H1 (cell line): ENCODE results near the gene LRRC56. TPM values are rescaled to one million over a fixed set of nuclear protein-coding genes. Genes with fewer than 3 reads are reported as not detected.
A peak's percentile ranks its signal among the peaks of the same experiment; 100 is the strongest.

Experiments
- CTCF ChIA-PET: fragments of 300-600 bp; sonication (Branson Sonifier 250); formaldehyde crosslinking; loops from one replicate; lab custom pipeline; 2021; ENCODE audit not compliant: partially characterized antibody; lab: Charles Lee
- POLR2A ChIA-PET: fragments of 300-600 bp; sonication (Branson Sonifier 250); formaldehyde crosslinking; loops from one replicate; lab custom pipeline; 2021; ENCODE audit warnings: inconsistent platforms; ENCODE audit not compliant: partially characterized antibody; lab: Charles Lee
- DNase-seq, 2 experiments: peaks; one replicate each; pipeline versions ENCODE4 v3.0.0 to v3.0.0-alpha.2; 2010 to 2022; ENCODE audit warnings: low spot score in 2 of 2, low read depth in 1 of 2, mixed read lengths in 1 of 2
- FAIRE-seq: peaks from 2 replicates; lab custom pipeline; 2011; peaks lifted over from hg19 to GRCh38; lab: Jason Lieb, UNC
- H2AFZ ChIP-seq: 2 replicates; pipeline ENCODE4 v1.8.1; 2012; ENCODE audit warnings: low read length, inconsistent platforms
- H2AK5ac ChIP-seq: 2 replicates; pipeline ENCODE4 v1.6.1; 2013; ENCODE audit warnings: low read depth, low read length
- H2BK120ac ChIP-seq: replicated peaks from 2 replicates; pipeline ENCODE3; 2013; ENCODE audit warnings: low read depth, low read length, inconsistent platforms
- H2BK12ac ChIP-seq: 2 replicates; pipeline ENCODE4 v1.6.1; 2013; ENCODE audit warnings: low read depth, low read length
- H2BK15ac ChIP-seq: 2 replicates; pipeline ENCODE4 v1.6.1; 2013; ENCODE audit warnings: low read length
- H2BK20ac ChIP-seq: 2 replicates; pipeline ENCODE4 v1.6.1; 2013; ENCODE audit warnings: low read length
- H2BK5ac ChIP-seq: 2 replicates; pipeline ENCODE4 v1.6.1; 2013; ENCODE audit warnings: low read depth, low read length
- H3K14ac ChIP-seq: 2 replicates; pipeline ENCODE4 v1.6.1; 2013; ENCODE audit warnings: inconsistent platforms; ENCODE audit not compliant: insufficient read length
- H3K18ac ChIP-seq: 2 replicates; pipeline ENCODE4 v1.6.1; 2013; ENCODE audit warnings: low read length; ENCODE audit errors: extremely low read depth
- H3K23ac ChIP-seq: 2 replicates; pipeline ENCODE4 v1.6.1; 2013; ENCODE audit warnings: inconsistent platforms; ENCODE audit not compliant: insufficient read length
- H3K23me2 ChIP-seq: 2 replicates; pipeline ENCODE4 v1.6.1; 2013; ENCODE audit warnings: low read depth, low read length
- H3K27ac ChIP-seq: 2 replicates; pipeline ENCODE4 v1.6.1; 2011; ENCODE audit warnings: low read depth, low read length, inconsistent platforms
- H3K27me3 ChIP-seq, 4 experiments: replicated peaks in 1 of 4; 1 replicate in 1 of 4; 2 replicates in 3 of 4; pipeline versions ENCODE4 v1.6.1 to v1.8.1; 2011 to 2013; ENCODE audit warnings: low read length in 3 of 4, mild to moderate bottlenecking in 3 of 4, inconsistent platforms in 2 of 4, mixed read lengths in 2 of 4, moderate library complexity in 1 of 4; ENCODE audit not compliant: control insufficient read depth in 3 of 4, insufficient read depth in 3 of 4; ENCODE audit errors: extremely low read depth in 1 of 4
- H3K36me3 ChIP-seq, 4 experiments: 2 replicates each; pipeline versions ENCODE4 v1.6.1 to v1.8.1; 2011 to 2013; ENCODE audit warnings: mild to moderate bottlenecking in 4 of 4, low read length in 3 of 4, moderate library complexity in 2 of 4, control low read depth in 1 of 4, inconsistent platforms in 1 of 4; ENCODE audit not compliant: insufficient read depth in 4 of 4, control insufficient read depth in 2 of 4
- H3K4ac ChIP-seq: replicated peaks from 2 replicates; pipeline ENCODE3; 2013; ENCODE audit warnings: low read length, low read depth, mixed read lengths, inconsistent platforms; ENCODE audit not compliant: insufficient read length
- H3K4me1 ChIP-seq, 4 experiments: replicated peaks in 1 of 4; 1 replicate in 1 of 4; 2 replicates in 3 of 4; pipeline versions ENCODE4 v1.6.1 to v1.8.1; 2011 to 2013; ENCODE audit warnings: low read length in 3 of 4, inconsistent platforms in 2 of 4, mixed read lengths in 1 of 4; ENCODE audit not compliant: insufficient read depth in 4 of 4, control insufficient read depth in 3 of 4
- H3K4me2 ChIP-seq, 2 experiments: 2 replicates each; pipeline versions ENCODE4 v1.6.1 to v1.8.1; 2011 to 2013; ENCODE audit warnings: low read depth in 2 of 2, low read length in 2 of 2, control low read depth in 1 of 2, inconsistent platforms in 1 of 2, mild to moderate bottlenecking in 1 of 2; ENCODE audit not compliant: insufficient read depth in 1 of 2
- H3K4me3 ChIP-seq, 4 experiments: fragments of 200-600, 300-600 bp in 1 of 4; sonication (generic), shearing (Covaris generic), sonication (Bioruptor Twin) in 1 of 4; 2 replicates each; pipeline versions ENCODE4 v1.5.1 to v1.8.1; 2011 to 2016; ENCODE audit warnings: low read length in 4 of 4, low read depth in 3 of 4, control low read depth in 2 of 4, inconsistent platforms in 2 of 4, mild to moderate bottlenecking in 2 of 4, mixed read lengths in 1 of 4, moderate library complexity in 1 of 4; ENCODE audit not compliant: insufficient read depth in 2 of 4; ENCODE audit errors: extremely low read depth in 1 of 4
- H3K56ac ChIP-seq: replicated peaks from 2 replicates; pipeline ENCODE3; 2013; ENCODE audit warnings: low read depth, mild to moderate bottlenecking, mixed read lengths, low read length, inconsistent platforms; ENCODE audit not compliant: insufficient read length
- H3K79me1 ChIP-seq: 2 replicates; pipeline ENCODE4 v1.6.1; 2013; ENCODE audit warnings: low read depth, low read length, control low read depth
- H3K79me2 ChIP-seq, 2 experiments: 2 replicates each; pipeline versions ENCODE4 v1.6.1 to v1.8.1; 2012 to 2013; ENCODE audit warnings: low read length in 2 of 2, mild to moderate bottlenecking in 2 of 2, inconsistent platforms in 1 of 2; ENCODE audit not compliant: insufficient read depth in 2 of 2, control insufficient read depth in 1 of 2
- H3K9ac ChIP-seq, 4 experiments: replicated peaks in 1 of 4; 1 replicate in 1 of 4; 2 replicates in 3 of 4; pipeline versions ENCODE4 v1.6.1 to v1.8.1; 2011 to 2013; ENCODE audit warnings: low read depth in 3 of 4, low read length in 3 of 4, control low read depth in 2 of 4, mild to moderate bottlenecking in 2 of 4, moderate library complexity in 2 of 4, inconsistent platforms in 1 of 4; ENCODE audit errors: extremely low read depth in 1 of 4
- H3K9me3 ChIP-seq, 2 experiments: 2 replicates each; pipeline versions ENCODE4 v1.6.1 to v1.8.1; 2012 to 2013; ENCODE audit warnings: mild to moderate bottlenecking in 2 of 2, moderate library complexity in 2 of 2, control low read depth in 1 of 2, inconsistent platforms in 1 of 2, low read depth in 1 of 2, low read length in 1 of 2, mixed read lengths in 1 of 2; ENCODE audit not compliant: insufficient read depth in 2 of 2
- H4K20me1 ChIP-seq, 2 experiments: replicated peaks in 1 of 2; 2 replicates each; pipeline versions ENCODE3 to v1.8.1; 2011 to 2013; ENCODE audit warnings: inconsistent platforms in 2 of 2, low read length in 2 of 2, mild to moderate bottlenecking in 1 of 2; ENCODE audit not compliant: insufficient read depth in 2 of 2, control insufficient read depth in 1 of 2
- H4K5ac ChIP-seq: 2 replicates; pipeline ENCODE4 v1.6.1; 2013; ENCODE audit warnings: low read length, low read depth, mixed read lengths, inconsistent platforms; ENCODE audit not compliant: insufficient read length
- H4K8ac ChIP-seq: 2 replicates; pipeline ENCODE4 v1.8.0; 2013; ENCODE audit warnings: mild to moderate bottlenecking, moderate library complexity, low read length, inconsistent platforms; ENCODE audit not compliant: insufficient read depth; ENCODE audit errors: extremely low read depth
- H4K91ac ChIP-seq: replicated peaks from 2 replicates; pipeline ENCODE3; 2013; ENCODE audit warnings: low read length, mixed read lengths, inconsistent platforms; ENCODE audit not compliant: insufficient read length
- CHD1 ChIP-seq: IDR thresholded peaks from 2 replicates; pipeline ENCODE4 v1.6.1; 2012; ENCODE audit warnings: low read depth, low read length, improper control_type of control experiment
- CHD2 ChIP-seq: IDR thresholded peaks from 2 replicates; pipeline ENCODE4 v1.6.1; 2012; ENCODE audit warnings: low read length, improper control_type of control experiment
- EP300 ChIP-seq, 2 experiments: IDR thresholded peaks; 1 replicate in 1 of 2; 2 replicates in 1 of 2; pipeline ENCODE4 v1.6.1; 2011 to 2012; ENCODE audit warnings: low read depth in 2 of 2, low read length in 2 of 2, mild to moderate bottlenecking in 2 of 2, borderline replicate concordance in 1 of 2, inconsistent platforms in 1 of 2, moderate library complexity in 1 of 2
- EZH2 ChIP-seq: fragments of 200-600 bp; sonication (generic); IDR thresholded peaks from 2 replicates; pipeline ENCODE4 v1.7.1; 2012; ENCODE audit warnings: low read depth, mild to moderate bottlenecking, moderate library complexity, low read length, inconsistent platforms; ENCODE audit not compliant: severe bottlenecking
- HDAC2 ChIP-seq, 2 experiments: fragments of 300-600 bp in 1 of 2; sonication (generic) in 1 of 2; IDR thresholded peaks; 2 replicates each; pipeline ENCODE4 v1.6.1; 2011 to 2012; ENCODE audit warnings: low read depth in 2 of 2, low read length in 2 of 2, mild to moderate bottlenecking in 2 of 2, moderate library complexity in 2 of 2, borderline replicate concordance in 1 of 2, inconsistent platforms in 1 of 2
- JUND ChIP-seq: IDR thresholded peaks from 2 replicates; pipeline ENCODE4 v1.6.1; 2011; ENCODE audit warnings: mild to moderate bottlenecking, improper control_type of control experiment, low read length
- KDM1A ChIP-seq: fragments of 200-600, 300-600 bp; sonication (generic); IDR thresholded peaks from 2 replicates; pipeline ENCODE4 v1.7.1; 2016; ENCODE audit warnings: mild to moderate bottlenecking, low read length, borderline replicate concordance
- PHF8 ChIP-seq: fragments of 200-600 bp; sonication (generic); conservative IDR thresholded peaks from 2 replicates; pipeline ENCODE4 v1.7.1; 2012; ENCODE audit warnings: low read depth, mild to moderate bottlenecking, inconsistent platforms, low read length, moderate library complexity
- POLR2AphosphoS5 ChIP-seq: IDR thresholded peaks from 2 replicates; pipeline ENCODE4 v1.6.1; 2011; ENCODE audit warnings: low read depth, low read length
- SP1 ChIP-seq: IDR thresholded peaks from 2 replicates; pipeline ENCODE4 v1.6.1; 2011; ENCODE audit warnings: low read depth, low read length
- WGBS, 2 experiments: shearing (Covaris generic) in 1 of 2; methylation state at CpG; one replicate each; pipeline versions ENCODE4 v1.1.6 to v1.1.7; 2013 to 2015; ENCODE audit warnings: low lambda C conversion rate in 2 of 2, mixed read lengths in 2 of 2, inconsistent platforms in 1 of 2, low coverage in 1 of 2, missing lambda C conversion rate in 1 of 2; ENCODE audit not compliant: insufficient replicate concordance in 2 of 2, insufficient coverage in 1 of 2, insufficient read length in 1 of 2; ENCODE audit errors: extremely low coverage in 1 of 2, missing lambda C conversion rate in 1 of 2; 5-methylcytosine and 5-hydroxymethylcytosine counted together
- polyA plus RNA-seq, 7 experiments: library from polyadenylated mRNA; depleted of rRNA in 3 of 7; stranded (reverse) in 5 of 7; unstranded in 2 of 7; fragments of >200 nt in 5 of 7; fragments of 200-250 nt in 2 of 7; gene quantifications; 1 replicate in 5 of 7; 2 replicates in 1 of 7; 4 replicates in 1 of 7; pipeline versions ENCODE4 v1.2.1 to v1.2.3, GENCODE V29; 2011 to 2013; ENCODE audit warnings: missing spikeins in 2 of 7, mixed read lengths in 2 of 7
- total RNA-seq: library from RNA; stranded (reverse); fragmentation: NEBNext Ultra II Directional; extraction: Animal tissue kit (Norgen Biotek cat#: 25700); gene quantifications from 2 replicates; pipeline ENCODE4 v1.2.1, GENCODE V29; 2021

The LRRC56 gene
- total and polyA plus RNA-seq, 2 of the 8 experiments (the other 6 are each of a cell fraction or from before 2014, with no cell fraction given), result 0.94 to 1.9 TPM

GRCh38 chr11:568306-569157 is 31.2 kb downstream of the LRRC56 start:
- H3K9ac ChIP-seq, result peak overlapping the region in 1 of 4 experiments; percentile 22; a peak in 2 of 7 replicates
- no peak overlapping the region for H2AFZ ChIP-seq
- WGBS, 2 experiments, result 9% methylated on average over 23 of the region's 123 CpGs; no CpG with 5 or more reads in 1 of the 2 experiments
- no peaks in the 10 kb centered on the region for H3K79me2 ChIP-seq
- peak overlapping the region; percentile 71 for H3K18ac ChIP-seq
- H2BK20ac ChIP-seq, result no peak overlapping the region
- H4K91ac ChIP-seq, result no peak overlapping the region
- DNase-seq, result peak; percentile 67 to 95
- no peak for FAIRE-seq
- peak overlapping the region; percentile 75 to 93 for H3K4me2 ChIP-seq
- no peak overlapping the region for H3K14ac ChIP-seq
- H2BK12ac ChIP-seq, result no peak overlapping the region
- H2BK120ac ChIP-seq, result no peak overlapping the region
- H2BK15ac ChIP-seq, result no peak overlapping the region; the same call in 1 of the 2 replicates
- H3K27me3 ChIP-seq, result peaks cover 0 to 3% (median 1%) of the 10 kb centered on the region in 4 experiments; a peak in 3 of 7 replicates
- POLR2A ChIA-PET, result interaction anchor here (0.6 to 2.0 kb wide), 7 partner anchors 7 to 978 kb away, joined by 3 to 13 read pairs (median 6); partner anchors contain the start of genes LMNTD2 and PNPLA2
- peaks cover 6% of the 10 kb centered on the region; the same call in 1 of the 2 replicates for H3K79me1 ChIP-seq
- H3K27ac ChIP-seq, result no peak overlapping the region
- H4K20me1 ChIP-seq, result peaks cover 2 to 23% of the 10 kb centered on the region in 2 experiments
- no peaks in the 10 kb centered on the region for H3K9me3 ChIP-seq
- no peak overlapping the region for H4K5ac ChIP-seq
- H3K4ac ChIP-seq, result no peak overlapping the region
- CTCF ChIA-PET, result interaction anchor here (0.5 to 1.8 kb wide), 2 partner anchors 60 to 159 kb away, joined by 3 to 6 read pairs; no protein-coding TSS in a partner anchor
- H3K56ac ChIP-seq, result peak overlapping the region; percentile 59
- no peak overlapping the region for H3K23ac ChIP-seq
- peak overlapping the region; percentile 45 for H4K8ac ChIP-seq
- H3K4me1 ChIP-seq, result peaks cover 2 to 22% (median 11%) of the 10 kb centered on the region in 4 experiments; a peak in 6 of 7 replicates
- H3K23me2 ChIP-seq, result peaks cover 4% of the 10 kb centered on the region; the same call in 1 of the 2 replicates
- H3K36me3 ChIP-seq, result peaks cover 0 to 5% (median 1%) of the 10 kb centered on the region in 4 experiments; a peak in 4 of 8 replicates
- no peak overlapping the region for H2AK5ac ChIP-seq
- H2BK5ac ChIP-seq, result no peak overlapping the region
- H3K4me3 ChIP-seq, result peak overlapping the region; percentile 43 to 67 (median 52)
- TF ChIP-seq SP1, result peak; percentile 63; the same call in 1 of the 2 replicates
- TF ChIP-seq HDAC2 (IDR thresholded peaks at IDR 0.05; ENCODE audit: borderline replicate concordance in 1 of 2, low read depth in 2 of 2, low read length in 2 of 2), result 0 out of 4 replicates have a peak, but pooled peaks of 1 of the 2 experiments have one; percentile 72
- TF ChIP-seq EP300 (IDR thresholded peaks at IDR 0.05; ENCODE audit: borderline replicate concordance in 1 of 2, low read depth in 2 of 2, low read length in 2 of 2), result peak in 1 of 2 experiments; percentile 93; a peak in 1 of 3 replicates
- no peak for TF ChIP-seq POLR2AphosphoS5
- no peak for TF ChIP-seq KDM1A
- peak; percentile 69; the same call in 1 of the 2 replicates for TF ChIP-seq CHD1
- TF ChIP-seq EZH2, result no peak
- no peak for TF ChIP-seq CHD2
- TF ChIP-seq PHF8, result peak; percentile 59
- TF ChIP-seq JUND, result peak; percentile 66; the same call in 1 of the 2 replicates
